Ovary (tissue), 9 donors: ENCODE measurements around the gene BCAS4. TPM values are rescaled to one million over a fixed set of nuclear protein-coding genes. Genes with fewer than 3 reads are reported as not detected.

ENCODE experiments used
- DNase-seq, 5 donors: peaks; one replicate each; pipeline ENCODE4 v3.0.0-alpha.2; 2019 to 2020
- H3K27ac ChIP-seq, 2 donors: fragments of 200-600 bp; one replicate each; pipeline versions ENCODE4 v1.5.1 to v1.8.0; 2019 to 2022
- H3K27me3 ChIP-seq: fragments of 200-600 bp; one replicate; pipeline ENCODE4 v1.8.0; 2022
- H3K36me3 ChIP-seq: fragments of 200-600 bp; sonication (generic); one replicate; pipeline ENCODE4 v1.5.1; 2019
- H3K4me1 ChIP-seq: one replicate; pipeline ENCODE4 v1.8.1; 2013; ENCODE audit warnings: mild to moderate bottlenecking, moderate library complexity; ENCODE audit not compliant: insufficient read depth
- H3K4me3 ChIP-seq: fragments of 200-600 bp; sonication (generic); one replicate; pipeline ENCODE4 v1.5.1; 2017
- H3K9me3 ChIP-seq, 2 donors: fragments of 200-600 bp in 1 of 2; sonication (generic) in 1 of 2; one replicate each; pipeline versions ENCODE4 v1.5.1 to v1.8.1; 2013 to 2019; ENCODE audit warnings: mild to moderate bottlenecking in 1 of 2, moderate library complexity in 1 of 2
- CTCF ChIP-seq, 3 donors: fragments of 450-650 bp in 2 of 3; fragments of 200-600 bp in 1 of 3; IDR thresholded peaks; one replicate each; pipeline versions ENCODE4 v1.5.1 to v1.8.0; 2016 to 2022; ENCODE audit warnings: antibody characterized with exemption in 3 of 3, mild to moderate bottlenecking in 1 of 3
- EP300 ChIP-seq: sonication (generic); formaldehyde crosslinking; IDR thresholded peaks from one replicate; pipeline ENCODE4 v1.6.1; 2017; ENCODE audit warnings: antibody characterized with exemption
- POLR2A ChIP-seq: fragments of 450-650 bp; IDR thresholded peaks from one replicate; pipeline ENCODE4 v1.6.1; 2017; ENCODE audit warnings: antibody characterized with exemption, mild to moderate bottlenecking, moderate library complexity
- WGBS, 3 donors: extraction: QIAGEN DNeasy Blood & Tissue Kit in 1 of 3; methylation state at CpG; one replicate each; pipeline versions ENCODE4 v1.1.5 to v1.1.7; 2013 to 2017; 5-methylcytosine and 5-hydroxymethylcytosine counted together
- intact Hi-C, 4 donors: fragments of 100-400 bp; cut with DNase I; formaldehyde crosslinking; loops; one replicate each; pipeline versions ENCODE4 v1.11.0 to v1.15.1; 2022 to 2023
- polyA plus RNA-seq, 2 donors: library from polyadenylated mRNA; stranded (reverse); fragments of 200-250 nt in 1 of 2; fragments of 350-450 nt in 1 of 2; fragmentation: Illumina TruSeq in 1 of 2; extraction: RNeasy Lipid Tissue Mini Kit (QIAGEN cat#74804) in 1 of 2; gene quantifications; one replicate each; pipeline ENCODE4 v1.2.3, GENCODE V29; 2013 to 2014
- total RNA-seq, 7 donors: library from RNA; depleted of rRNA in 2 of 7; stranded (reverse); fragments of >200 nt in 2 of 7; fragmentation: NEBNext Ultra II Directional in 3 of 7; extraction: Animal tissue kit (Norgen Biotek cat#: 25700) in 3 of 7; gene quantifications; one replicate each; pipeline versions ENCODE4 v1.1.0 to v1.2.4, GENCODE V29; 2016 to 2023
- donor health status: DM: no; HTN: no; CAD: no; lungs with moderate emphysema.
- donor health status: DM: no; HTN: no; CAD: no.
- donor health status: Bipolar disorder and iron deficiency.
- donor health status: DM: yes; HTN: yes; CAD: no.
- donor health status: DM: no; HTN: no; CAD: no.
- donor health status: DM: yes; HTN: yes; CAD: no.

BCAS4 gene
- total and polyA plus RNA-seq, 9 donors: 2.0 to 9.1 (median 3.1) TPM

DNA sequence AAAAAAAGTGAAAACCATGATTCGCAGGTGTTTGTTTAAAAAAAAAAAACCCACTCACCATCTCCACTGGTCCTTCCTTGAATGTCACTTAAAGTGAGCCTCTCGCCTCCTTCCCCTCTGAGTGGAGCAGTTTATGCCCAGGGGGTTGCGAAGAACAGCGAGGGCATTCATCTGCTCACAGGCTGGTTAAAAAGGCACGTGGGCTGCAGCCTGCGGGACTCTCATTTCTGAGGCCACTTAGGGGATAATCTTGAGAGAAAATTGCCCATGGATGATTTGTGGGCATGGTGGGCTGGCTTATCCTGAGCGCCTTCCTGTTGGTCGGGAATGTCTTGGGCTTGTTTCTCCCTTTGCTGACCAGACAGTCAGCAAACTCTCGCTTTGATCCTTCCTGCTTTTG lies 18.9 kb downstream of the BCAS4 start:
- no peak for DNase-seq
- Histone ChIP-seq H3K9me3 (no peaks in the 10 kb centered on the region), H3K4me1 (peaks cover 5% of the 10 kb centered on the region), H3K4me3 (no peak overlapping the region), H3K27me3 (no peaks in the 10 kb centered on the region), H3K27ac (no peak overlapping the region), H3K36me3 (no peaks in the 10 kb centered on the region)
- intact Hi-C loops: no loop called here
- TF ChIP-seq CTCF (IDR thresholded peaks at IDR 0.05) (no peak), EP300 (no peak)
- 67 to 79% (median 78%) methylated on average over 9 of the region's 9 CpGs for WGBS, 3 donors

DNA sequence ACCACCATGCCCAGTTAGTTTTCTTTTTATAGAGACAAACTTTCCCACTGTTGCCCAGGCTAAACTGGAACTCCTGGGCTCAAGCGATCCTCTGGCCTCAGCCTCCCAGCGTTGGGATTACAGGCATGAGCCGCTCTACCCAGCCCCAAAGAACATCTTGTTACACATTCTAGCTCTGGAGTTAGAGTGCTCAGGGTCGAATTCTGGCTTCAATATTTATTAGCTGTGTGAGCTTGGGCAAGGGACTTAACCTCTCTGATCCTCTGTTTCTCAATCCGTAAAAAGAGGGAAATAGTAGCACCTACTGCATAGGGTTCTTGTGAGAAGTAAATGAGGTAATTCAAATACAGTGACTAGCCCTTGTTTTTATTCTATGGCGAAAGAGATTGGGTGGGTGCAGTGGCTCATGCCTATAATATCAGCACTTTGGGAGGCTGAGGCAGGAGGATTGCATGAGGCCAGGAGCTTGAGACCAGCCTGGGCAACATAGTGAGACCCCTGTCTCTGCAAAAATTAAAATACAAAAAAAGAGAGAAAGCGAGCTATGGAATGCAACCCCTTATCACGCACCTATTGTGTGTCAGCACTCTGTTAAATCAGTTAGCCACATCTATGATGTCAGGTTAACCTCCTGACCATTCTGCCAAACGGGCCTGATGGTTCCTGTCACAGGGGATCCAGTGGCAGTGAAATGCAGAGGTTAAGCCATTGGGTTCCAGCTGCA lies 19.7 kb downstream of the BCAS4 start:
- no peak overlapping the region for H3K27ac ChIP-seq

GRCh38 chr20:50815162-50815989 lies 20.5 kb downstream of the BCAS4 start:
- H3K9me3 ChIP-seq: no peaks in the 10 kb centered on the region
- no peak overlapping the region for H3K27ac ChIP-seq
- H3K36me3 ChIP-seq: no peaks in the 10 kb centered on the region
- no peak for TF ChIP-seq EP300
- TF ChIP-seq POLR2A: no peak
- TF ChIP-seq CTCF (IDR thresholded peaks at IDR 0.05): no peak
- no peak overlapping the region for H3K4me3 ChIP-seq
- intact Hi-C loops: no loop called here
- DNase-seq: no peak
- 49 to 61% (median 55%) methylated on average over 15 of the region's 15 CpGs for WGBS, 3 donors
- H3K27me3 ChIP-seq: no peaks in the 10 kb centered on the region
- peaks cover 5% of the 10 kb centered on the region for H3K4me1 ChIP-seq

More for the DNA sequence above, 19.7 kb downstream of the BCAS4 start:
- 88 to 91% (median 90%) methylated on average over 9 of the region's 9 CpGs for WGBS, 3 donors
- no peak overlapping the region for H3K4me3 ChIP-seq
- peaks cover 5% of the 10 kb centered on the region for H3K4me1 ChIP-seq
- H3K9me3 ChIP-seq: no peaks in the 10 kb centered on the region
- no peaks in the 10 kb centered on the region for H3K36me3 ChIP-seq
- no peaks in the 10 kb centered on the region for H3K27me3 ChIP-seq
- DNase-seq: no peak
- intact Hi-C loops: no loop called here
- no peak for TF ChIP-seq POLR2A
- no peak for TF ChIP-seq EP300
- no peak for TF ChIP-seq CTCF (IDR thresholded peaks at IDR 0.05)

GRCh38 chr20:50817776-50818172 lies 22.9 kb downstream of the BCAS4 start:
- DNase-seq: no peak
- Histone ChIP-seq H3K4me3 (no peak overlapping the region), H3K27me3 (no peaks in the 10 kb centered on the region), H3K4me1 (peaks cover 5% of the 10 kb centered on the region), H3K36me3 (no peaks in the 10 kb centered on the region), H3K9me3 (no peaks in the 10 kb centered on the region), H3K27ac (no peak overlapping the region)
- intact Hi-C loops: no loop called here
- no peak for TF ChIP-seq EP300
- TF ChIP-seq CTCF (IDR thresholded peaks at IDR 0.05): no peak
- no peak for TF ChIP-seq POLR2A
- 84 to 89% (median 89%) methylated on average over 10 of the region's 10 CpGs for WGBS, 3 donors
